HUES48 (cell line): ENCODE measurements around the gene MYCN.
A peak's percentile ranks its signal among the peaks of the same experiment; 100 is the strongest.

ENCODE experiments used
- H3K27ac ChIP-seq: one replicate; pipeline ENCODE4 v1.7.0; 2013; ENCODE audit warnings: low read depth, low read length, inconsistent platforms
- H3K27me3 ChIP-seq: 2 replicates; pipeline ENCODE4 v1.6.1; 2013; ENCODE audit warnings: mild to moderate bottlenecking, low read length; ENCODE audit not compliant: control insufficient read depth, insufficient read depth
- H3K36me3 ChIP-seq: 2 replicates; pipeline ENCODE4 v1.6.1; 2013; ENCODE audit warnings: low read length; ENCODE audit not compliant: control insufficient read depth, insufficient read depth
- H3K4me1 ChIP-seq: 2 replicates; pipeline ENCODE4 v1.6.1; 2013; ENCODE audit warnings: mild to moderate bottlenecking, low read length; ENCODE audit not compliant: control insufficient read depth, insufficient read depth
- H3K4me3 ChIP-seq: 2 replicates; pipeline ENCODE4 v1.5.1; 2013; ENCODE audit warnings: mild to moderate bottlenecking, low read depth, low read length
- H3K9ac ChIP-seq: 2 replicates; pipeline ENCODE4 v1.6.1; 2013; ENCODE audit warnings: mild to moderate bottlenecking, low read depth, low read length, moderate library complexity
- H3K9me3 ChIP-seq: 2 replicates; pipeline ENCODE4 v1.6.1; 2013; ENCODE audit warnings: low read length; ENCODE audit not compliant: control insufficient read depth, insufficient read depth

The MYCN gene

GRCh38 chr2:15986068-15986560, 45.8 kb downstream of the MYCN start:
- no peak overlapping the region for H3K27ac ChIP-seq
- H3K36me3 ChIP-seq, result no peaks in the 10 kb centered on the region
- no peaks in the 10 kb centered on the region for H3K9me3 ChIP-seq
- no peak overlapping the region for H3K9ac ChIP-seq
- H3K4me1 ChIP-seq, result peaks cover 21% of the 10 kb centered on the region
- no peak overlapping the region for H3K4me3 ChIP-seq
- no peaks in the 10 kb centered on the region for H3K27me3 ChIP-seq

GRCh38 chr2:15986644-15987043, 46.3 kb downstream of the MYCN start:
- no peaks in the 10 kb centered on the region for H3K36me3 ChIP-seq
- H3K4me3 ChIP-seq, result no peak overlapping the region
- H3K4me1 ChIP-seq, result peaks cover 26% of the 10 kb centered on the region
- H3K9ac ChIP-seq, result no peak overlapping the region
- no peak overlapping the region for H3K27ac ChIP-seq
- H3K9me3 ChIP-seq, result no peaks in the 10 kb centered on the region
- no peaks in the 10 kb centered on the region for H3K27me3 ChIP-seq

- Histone ChIP-seq H3K9me3 (no peaks in the 10 kb centered on the region), H3K4me1 (peaks cover 18% of the 10 kb centered on the region), H3K27me3 (no peaks in the 10 kb centered on the region), H3K4me3 (no peak overlapping the region), H3K36me3 (no peaks in the 10 kb centered on the region), H3K9ac (no peak overlapping the region), H3K27ac (no peak overlapping the region)
These were observed 48.4 kb downstream of the MYCN start for GRCh38 chr2:15988733-15989132.

GRCh38 chr2:15989559-15989958, 49.2 kb downstream of the MYCN start:
- H3K9ac ChIP-seq, result no peak overlapping the region

GRCh38 chr2:15990151-15991101, 50.1 kb downstream of the MYCN start:
- Histone ChIP-seq H3K27me3 (no peaks in the 10 kb centered on the region), H3K36me3 (no peaks in the 10 kb centered on the region), H3K9me3 (no peaks in the 10 kb centered on the region), H3K4me3 (no peak overlapping the region), H3K27ac (no peak overlapping the region), H3K4me1 (peaks cover 18% of the 10 kb centered on the region), H3K9ac (no peak overlapping the region)

More at GRCh38 chr2:15989559-15989958, 49.2 kb downstream of the MYCN start:
- Histone ChIP-seq H3K9me3 (no peaks in the 10 kb centered on the region), H3K4me3 (no peak overlapping the region), H3K27ac (no peak overlapping the region), H3K36me3 (no peaks in the 10 kb centered on the region), H3K4me1 (peaks cover 18% of the 10 kb centered on the region), H3K27me3 (no peaks in the 10 kb centered on the region)

GRCh38 chr2:15991231-15991630, 50.9 kb downstream of the MYCN start:
- no peak overlapping the region for H3K4me3 ChIP-seq
- H3K27ac ChIP-seq, result peak overlapping the region; percentile 60
- no peaks in the 10 kb centered on the region for H3K9me3 ChIP-seq
- H3K27me3 ChIP-seq, result no peaks in the 10 kb centered on the region
- H3K36me3 ChIP-seq, result no peaks in the 10 kb centered on the region
- H3K4me1 ChIP-seq, result peaks cover 18% of the 10 kb centered on the region
- no peak overlapping the region for H3K9ac ChIP-seq

- no peaks in the 10 kb centered on the region for H3K27me3 ChIP-seq
- H3K4me3 ChIP-seq, result no peak overlapping the region
- H3K9me3 ChIP-seq, result no peaks in the 10 kb centered on the region
- H3K4me1 ChIP-seq, result peaks cover 18% of the 10 kb centered on the region
- H3K27ac ChIP-seq, result no peak overlapping the region
- H3K9ac ChIP-seq, result no peak overlapping the region
- no peaks in the 10 kb centered on the region for H3K36me3 ChIP-seq
These were observed 52.3 kb downstream of the MYCN start for GRCh38 chr2:15992457-15993231.

- H3K4me1 ChIP-seq, result peaks cover 18% of the 10 kb centered on the region
- H3K36me3 ChIP-seq, result no peaks in the 10 kb centered on the region
- H3K9me3 ChIP-seq, result no peaks in the 10 kb centered on the region
- no peaks in the 10 kb centered on the region for H3K27me3 ChIP-seq
- no peak overlapping the region for H3K4me3 ChIP-seq
- no peak overlapping the region for H3K9ac ChIP-seq
- no peak overlapping the region for H3K27ac ChIP-seq
These were observed 52.9 kb downstream of the MYCN start for GRCh38 chr2:15993232-15993610.

- Histone ChIP-seq H3K27ac (no peak overlapping the region), H3K4me1 (peaks cover 18% of the 10 kb centered on the region), H3K27me3 (no peaks in the 10 kb centered on the region), H3K9ac (no peak overlapping the region), H3K9me3 (no peaks in the 10 kb centered on the region), H3K4me3 (no peak overlapping the region), H3K36me3 (no peaks in the 10 kb centered on the region)
These were observed 53.3 kb downstream of the MYCN start for GRCh38 chr2:15993666-15994065.

GRCh38 chr2:15995603-15996002, 55.3 kb downstream of the MYCN start:
- H3K4me3 ChIP-seq, result no peak overlapping the region
- no peak overlapping the region for H3K9ac ChIP-seq
- H3K4me1 ChIP-seq, result peaks cover 8% of the 10 kb centered on the region
- no peaks in the 10 kb centered on the region for H3K27me3 ChIP-seq
- no peak overlapping the region for H3K27ac ChIP-seq
- no peaks in the 10 kb centered on the region for H3K36me3 ChIP-seq
- no peaks in the 10 kb centered on the region for H3K9me3 ChIP-seq
